GM03348 (cell line): ENCODE results near the gene FERMT2.
"Not testable (repeated sequence)": the region's sequence is repeated elsewhere in the genome, so short reads cannot be mapped to it uniquely, and the experiment has no call there.

Experiments
- DNase-seq: peaks from one replicate; pipeline ENCODE4 v3.0.0; 2012; ENCODE audit warnings: low spot score

The FERMT2 gene

GRCh38 chr14:52944254-52944653 lies 6.6 kb downstream of the FERMT2 start:
- no peak for DNase-seq

- DNase-seq, result no peak
Observed at GRCh38 chr14:52939427-52939826, 11.4 kb downstream of the FERMT2 start.

- no peak for DNase-seq
Observed at GRCh38 chr14:52937869-52938268, 13.0 kb downstream of the FERMT2 start.

GRCh38 chr14:52937306-52937705 lies 13.5 kb downstream of the FERMT2 start:
- DNase-seq, result no peak

- no peak for DNase-seq
Observed at GRCh38 chr14:52936437-52936836, 14.4 kb downstream of the FERMT2 start.

GRCh38 chr14:52935833-52936232 lies 15.0 kb downstream of the FERMT2 start:
- DNase-seq, result no peak

- no peak for DNase-seq
Observed at GRCh38 chr14:52934762-52935161, 16.1 kb downstream of the FERMT2 start.

GRCh38 chr14:52929192-52929807 lies 21.6 kb downstream of the FERMT2 start:
- DNase-seq, result no peak

GRCh38 chr14:52926953-52927352 lies 23.9 kb downstream of the FERMT2 start:
- peak; percentile 37 for DNase-seq

- no peak for DNase-seq
Observed at GRCh38 chr14:52923902-52924575, 26.8 kb downstream of the FERMT2 start.

- peak; percentile 38 for DNase-seq
Observed at GRCh38 chr14:52922656-52923055, 28.2 kb downstream of the FERMT2 start.

- DNase-seq, result no peak
Observed at GRCh38 chr14:52922059-52922458, 28.8 kb downstream of the FERMT2 start.

- not testable (repeated sequence) for DNase-seq
Observed at GRCh38 chr14:52920411-52920810, 30.4 kb downstream of the FERMT2 start.

GRCh38 chr14:52919971-52920370 lies 30.9 kb downstream of the FERMT2 start:
- DNase-seq, result no peak

GRCh38 chr14:52918486-52918885 lies 32.4 kb downstream of the FERMT2 start:
- DNase-seq, result peak; percentile 54

GRCh38 chr14:52917735-52918134 lies 33.1 kb downstream of the FERMT2 start:
- peak; percentile 36 for DNase-seq

GRCh38 chr14:52914295-52914694 lies 36.6 kb downstream of the FERMT2 start:
- no peak for DNase-seq

- no peak for DNase-seq
Observed at GRCh38 chr14:52913271-52913670, 37.6 kb downstream of the FERMT2 start.

GRCh38 chr14:52911904-52912303 lies 38.9 kb downstream of the FERMT2 start:
- no peak for DNase-seq

GRCh38 chr14:52910572-52910971 lies 40.3 kb downstream of the FERMT2 start:
- peak; percentile 15 for DNase-seq

GRCh38 chr14:52907949-52908348 lies 42.9 kb downstream of the FERMT2 start:
- no peak for DNase-seq

GRCh38 chr14:52906141-52906601 lies 44.7 kb downstream of the FERMT2 start:
- peak; percentile 64 for DNase-seq

GRCh38 chr14:52902971-52903619 lies 47.8 kb downstream of the FERMT2 start:
- no peak for DNase-seq
